Stimulated activated CD8-positive, alpha-beta memory T cell treated with anti-CD3 and anti-CD28 coated beads, Interleukin-7, amount 100 ng/mL, for 48 hours (primary cell): ENCODE measurements around the gene GP1BB.

Experiments used
- DNase-seq, 2 donors: peaks; one replicate each; pipeline ENCODE4 v3.0.0-alpha.2; 2020; ENCODE audit warnings: low read depth in 1 of 2; ENCODE audit errors: extremely low read depth in 1 of 2

GP1BB gene

GRCh38 chr22:19713650-19714311 is 9.6 kb upstream of the GP1BB start:
- no peak for DNase-seq

GRCh38 chr22:19714312-19715187 is 8.8 kb upstream of the GP1BB start, which contains the start of gene SEPTIN5:
Gene SEPTIN5 (plus strand): TSS chr22:19714503. CDS start chr22:19714589, 86 bp downstream.
- no peak for DNase-seq

- DNase-seq, result no peak
Measured at GRCh38 chr22:19715188-19715930, 8.0 kb upstream of the GP1BB start.

GRCh38 chr22:19716041-19716828 is 7.1 kb upstream of the GP1BB start:
- DNase-seq, result no peak

GRCh38 chr22:19716829-19717105 is 6.6 kb upstream of the GP1BB start:
- no peak for DNase-seq

GRCh38 chr22:19717181-19717580 is 6.2 kb upstream of the GP1BB start:
- DNase-seq, result no peak

GRCh38 chr22:19717691-19718455 is 5.5 kb upstream of the GP1BB start:
- DNase-seq, result peak; percentile 30 to 56

- DNase-seq, result no peak
Measured at GRCh38 chr22:19718456-19719049, 4.8 kb upstream of the GP1BB start.

GRCh38 chr22:19719050-19719482 is 4.3 kb upstream of the GP1BB start:
- no peak for DNase-seq

- no peak for DNase-seq
Measured at GRCh38 chr22:19719488-19720021, 3.8 kb upstream of the GP1BB start.

- DNase-seq, result no peak
Measured at GRCh38 chr22:19720150-19720827, 3.0 kb upstream of the GP1BB start.

GRCh38 chr22:19720999-19721329 is 2.4 kb upstream of the GP1BB start:
- no peak for DNase-seq

GRCh38 chr22:19721330-19722177 is 1.8 kb upstream of the GP1BB start:
- DNase-seq, result no peak

- DNase-seq, result no peak
Measured at GRCh38 chr22:19722178-19722981, 959 bp upstream of the GP1BB start.

GRCh38 chr22:19722982-19723231 is 432 bp upstream of the GP1BB start:
- no peak for DNase-seq

GRCh38 chr22:19723983-19724827 is 866 bp downstream of the GP1BB start:
- DNase-seq, result no peak
